GM19395 (cell line): Measurements from ENCODE around the gene NCOA5.
A peak's percentile ranks its signal among the peaks of the same experiment; 100 is the strongest.
"Not testable (repeated sequence)": the region's sequence is repeated elsewhere in the genome, so short reads cannot be mapped to it uniquely, and the experiment has no call there.

Experiments used
- ATAC-seq: cut with Tn5 transposase; IDR thresholded peaks from one replicate; pipeline ENCODE4 v1.9.1; 2021; ENCODE audit warnings: mild to moderate bottlenecking, moderate library complexity; ENCODE audit not compliant: unreplicated experiment

NCOA5 gene

DNA sequence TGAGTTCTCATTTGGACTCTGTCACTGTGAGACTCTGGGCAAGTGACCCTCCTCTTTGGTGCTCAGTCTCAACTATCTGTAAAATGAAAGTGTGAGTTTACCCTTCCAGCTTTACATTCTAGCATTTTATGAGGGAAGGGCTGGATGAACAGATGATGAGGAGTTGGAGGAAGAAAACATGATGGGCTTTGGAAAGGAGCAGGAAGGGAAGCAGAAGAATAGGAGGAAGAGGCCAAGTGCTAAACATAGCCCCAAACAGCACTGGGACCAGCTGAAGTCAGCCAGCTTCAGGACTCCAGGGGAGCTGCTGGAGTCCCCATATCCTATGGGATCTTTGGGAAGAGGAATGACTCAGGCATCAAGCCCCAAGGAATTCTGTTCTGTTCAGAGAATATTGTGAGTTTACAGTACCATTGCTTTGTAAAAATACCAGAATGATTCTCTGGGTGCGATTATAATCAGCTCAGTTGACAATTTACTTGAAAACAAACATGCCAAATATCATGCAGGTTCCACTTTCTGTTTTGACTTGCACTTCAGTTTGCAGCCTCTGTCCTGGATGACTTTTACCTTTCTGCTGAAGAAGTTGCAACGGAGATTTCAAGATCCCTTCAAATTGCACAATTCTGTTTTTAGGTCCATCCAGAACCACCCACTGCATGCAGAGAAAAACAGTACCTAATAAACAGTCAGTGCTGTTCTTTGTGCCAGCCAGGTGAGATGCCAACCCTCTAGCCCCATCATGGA lies 31.6 kb upstream of the NCOA5 start:
- ATAC-seq = no peak

GRCh38 chr20:46120136-46120535 lies 30.4 kb upstream of the NCOA5 start:
- no peak for ATAC-seq

- ATAC-seq = no peak
Measured at GRCh38 chr20:46119547-46119946, 29.8 kb upstream of the NCOA5 start.

DNA sequence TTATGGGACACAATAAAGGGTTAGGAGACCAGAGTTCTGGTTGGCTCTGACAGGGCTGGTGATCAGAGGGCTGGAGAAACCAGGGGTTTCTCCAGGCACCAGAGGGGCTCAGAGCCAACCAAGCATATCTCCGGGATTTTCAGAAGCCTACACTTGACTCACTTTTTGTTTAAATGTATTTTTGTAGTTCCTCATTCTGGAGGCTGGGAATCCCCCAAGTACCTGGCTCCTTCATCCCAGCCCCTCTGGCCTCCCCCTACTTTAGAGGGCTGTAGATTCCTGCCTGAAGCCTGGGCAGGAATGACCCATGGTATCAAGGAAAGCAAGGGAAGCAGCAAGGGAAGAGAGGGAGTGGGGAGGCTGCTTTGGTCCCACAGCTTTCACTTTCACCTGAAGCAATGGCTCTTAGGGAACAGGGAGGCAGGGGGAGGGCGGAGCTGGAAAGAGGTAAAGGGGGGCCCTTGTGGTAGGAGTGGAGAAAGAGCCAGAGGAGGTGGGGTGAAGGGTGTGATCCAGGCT lies 29.3 kb upstream of the NCOA5 start:
- peak; percentile 40 for ATAC-seq

GRCh38 chr20:46118481-46119020 lies 28.8 kb upstream of the NCOA5 start:
- peak; percentile 55 for ATAC-seq

- peak; percentile 66 for ATAC-seq
Measured at GRCh38 chr20:46117704-46118467, 28.1 kb upstream of the NCOA5 start, which contains the start of gene CD40. CD40 (plus strand) TSS chr20:46118314; CDS start chr20:46118344, 30 bp downstream.

DNA sequence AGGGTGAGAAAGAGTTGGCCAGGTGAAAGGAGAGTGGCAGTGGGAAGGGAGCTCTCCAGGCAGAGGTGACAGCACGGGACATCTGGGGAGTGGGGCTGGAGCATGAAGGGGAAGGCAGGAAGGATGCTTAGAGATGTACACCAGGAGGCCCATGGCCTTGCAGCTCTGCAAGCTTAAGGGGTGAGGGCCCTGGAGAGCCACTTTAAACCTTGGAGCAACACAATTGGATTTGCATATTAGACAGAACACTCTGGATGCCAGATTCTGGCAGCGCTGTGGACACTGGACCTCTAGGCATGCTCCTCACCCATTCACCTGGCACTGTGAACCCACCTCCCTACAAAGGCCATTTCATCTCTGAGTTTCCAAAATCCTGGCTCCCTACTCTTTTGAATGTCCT lies 24.7 kb upstream of the NCOA5 start:
- no peak for ATAC-seq

- no peak for ATAC-seq
Measured at GRCh38 chr20:46113113-46113470, 23.3 kb upstream of the NCOA5 start.

DNA sequence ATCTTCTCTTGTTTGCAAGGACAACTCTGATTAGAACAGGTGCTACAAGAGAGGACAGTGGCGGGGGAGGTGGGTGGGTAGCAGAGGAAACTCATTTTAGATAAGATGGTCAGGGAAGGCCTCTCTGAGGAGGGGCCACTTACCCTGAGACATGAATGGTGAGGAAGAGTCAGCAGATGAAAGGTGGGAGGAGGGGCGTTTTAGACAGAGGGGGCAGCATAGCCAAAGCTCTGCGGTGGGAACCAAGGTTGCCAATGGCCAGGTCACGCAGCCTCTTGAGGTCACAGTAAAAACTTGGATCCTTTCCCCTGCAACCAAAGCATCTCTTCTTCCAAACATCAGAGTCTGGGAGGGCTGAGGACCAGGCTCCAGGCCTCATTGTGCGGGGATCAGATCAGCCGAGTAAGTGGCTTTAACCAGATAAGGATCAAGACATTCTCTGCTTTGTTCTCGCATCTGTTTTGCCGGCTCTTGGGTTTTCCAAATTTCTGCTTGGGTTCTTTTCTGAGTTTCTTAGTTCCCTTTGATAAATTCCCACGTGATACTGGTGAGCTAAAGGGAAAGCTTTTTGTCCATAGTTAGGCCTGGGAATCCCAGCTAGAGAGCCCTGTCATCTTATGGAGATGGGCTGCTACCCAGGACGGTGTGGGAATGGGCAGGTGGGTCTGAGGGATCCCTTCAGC lies 22.8 kb upstream of the NCOA5 start:
- no peak for ATAC-seq

- no peak for ATAC-seq
Measured at GRCh38 chr20:46111836-46112212, 22.1 kb upstream of the NCOA5 start.

GRCh38 chr20:46111028-46111835 lies 21.5 kb upstream of the NCOA5 start:
- peak; percentile 69 for ATAC-seq

DNA sequence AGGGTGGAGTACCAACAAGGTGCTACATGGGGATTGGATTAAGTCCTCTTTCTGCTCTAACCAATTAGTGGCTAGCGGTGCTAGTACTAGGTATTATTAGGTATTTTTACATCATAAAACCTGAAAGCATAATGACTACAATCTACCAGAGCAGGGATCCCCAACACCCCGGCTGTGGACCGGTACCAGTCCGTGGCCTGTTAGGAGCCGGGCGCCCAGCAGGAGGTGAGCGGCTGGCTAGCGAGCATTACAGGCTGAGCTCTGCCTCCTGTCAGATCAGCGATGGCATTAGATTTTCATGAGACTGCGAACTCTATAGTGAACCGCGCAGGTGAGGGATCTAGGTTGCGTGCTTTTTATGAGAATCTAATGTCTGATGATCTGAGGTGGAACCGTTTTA lies 19.2 kb upstream of the NCOA5 start:
- ATAC-seq = no peak

DNA sequence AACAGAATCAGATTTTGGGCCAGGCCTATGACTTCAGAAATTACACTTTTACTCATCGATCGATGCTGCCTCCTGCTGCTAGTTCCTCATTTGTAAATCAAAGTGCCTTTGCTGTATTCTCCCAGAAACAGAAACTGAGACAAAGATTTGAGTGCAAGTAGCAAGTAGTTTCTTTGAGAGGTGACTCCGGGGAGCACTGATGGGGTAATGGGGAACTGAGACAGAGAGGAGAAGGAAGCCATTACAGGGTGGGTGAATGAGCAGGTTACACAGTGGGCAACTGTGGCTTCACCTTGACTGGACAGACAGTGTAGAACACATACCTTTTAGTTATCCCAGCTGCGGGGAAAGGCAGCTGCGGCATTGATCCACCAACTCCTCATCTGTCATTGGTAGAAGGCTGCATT lies 18.7 kb upstream of the NCOA5 start:
- peak; percentile 84 for ATAC-seq

- no peak for ATAC-seq
Measured at GRCh38 chr20:46107061-46107460, 17.3 kb upstream of the NCOA5 start.

GRCh38 chr20:46104262-46104661 lies 14.5 kb upstream of the NCOA5 start:
- ATAC-seq = no peak

DNA sequence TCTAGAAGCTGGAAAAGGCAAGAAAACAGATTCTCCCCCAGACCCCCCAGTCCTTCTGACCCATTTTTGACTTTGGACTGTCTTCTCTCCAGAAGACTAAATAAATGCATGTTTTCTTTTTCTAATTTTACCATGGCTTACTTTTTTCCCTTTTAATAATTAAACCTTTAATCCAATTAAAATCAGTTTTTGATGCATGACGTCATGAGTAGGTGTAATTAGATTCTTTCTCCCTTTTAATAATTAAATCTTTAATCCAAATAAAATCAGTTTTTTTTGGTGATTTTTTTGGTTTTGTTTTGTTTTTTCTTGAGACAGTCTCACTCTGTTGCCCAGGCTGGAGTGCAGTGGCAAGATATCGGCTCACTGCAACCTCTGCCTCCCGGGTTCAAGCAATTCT lies 13.2 kb upstream of the NCOA5 start:
- ATAC-seq = no peak

GRCh38 chr20:46101957-46102356 lies 12.2 kb upstream of the NCOA5 start:
- ATAC-seq = no peak

- ATAC-seq = no peak
Measured at GRCh38 chr20:46100988-46101387, 11.2 kb upstream of the NCOA5 start.

GRCh38 chr20:46100444-46100843 lies 10.7 kb upstream of the NCOA5 start:
- ATAC-seq = not testable (repeated sequence)

- no peak for ATAC-seq
Measured at GRCh38 chr20:46099491-46100287, 9.9 kb upstream of the NCOA5 start.
